ENCODE data around the gene ISG20.

DNA sequence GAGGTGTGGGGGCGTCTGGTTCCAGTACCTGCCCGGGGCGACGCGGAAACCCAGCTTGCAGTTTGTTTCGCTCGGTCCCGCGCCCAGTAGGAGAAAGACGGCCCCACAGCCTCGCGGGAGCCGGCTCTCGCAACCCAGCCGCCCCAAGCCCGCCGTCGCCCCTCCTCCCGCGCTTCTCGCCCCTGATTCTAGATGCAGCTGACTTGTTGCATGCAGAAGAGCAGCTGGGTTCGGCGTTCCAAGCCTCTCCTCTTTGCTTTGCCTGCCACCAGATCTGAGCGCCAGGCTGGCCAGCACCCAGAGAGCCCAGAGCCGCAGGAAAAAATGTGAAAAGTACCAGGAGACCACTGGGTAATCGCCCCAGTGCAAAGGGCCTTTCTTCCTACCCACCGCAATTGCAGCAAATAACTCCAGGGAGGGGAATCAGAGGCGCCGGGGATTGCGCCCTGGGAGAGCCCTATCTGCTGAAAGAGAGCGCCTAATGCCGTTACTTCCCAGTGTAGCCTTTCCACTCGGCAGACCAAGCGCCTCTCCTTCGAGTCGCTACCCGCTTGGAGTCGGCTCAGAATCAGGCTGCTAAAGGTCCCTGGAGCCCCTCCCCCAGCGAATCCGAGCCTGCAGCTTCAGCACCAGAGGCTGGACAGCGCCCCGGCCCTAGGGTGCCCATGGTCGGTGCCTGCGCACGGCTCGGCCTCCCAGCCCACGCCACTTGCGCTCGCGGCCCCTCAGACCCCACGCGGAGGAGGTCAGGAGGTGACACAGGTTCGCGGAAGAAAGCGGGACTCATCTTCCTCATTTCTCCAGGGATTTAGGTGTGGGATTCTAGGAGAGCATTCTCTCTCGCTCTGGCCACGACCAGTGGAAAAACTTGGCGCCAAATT is 33.4 kb upstream of the ISG20 start:
- TF ChIP-seq, protein P1, sequence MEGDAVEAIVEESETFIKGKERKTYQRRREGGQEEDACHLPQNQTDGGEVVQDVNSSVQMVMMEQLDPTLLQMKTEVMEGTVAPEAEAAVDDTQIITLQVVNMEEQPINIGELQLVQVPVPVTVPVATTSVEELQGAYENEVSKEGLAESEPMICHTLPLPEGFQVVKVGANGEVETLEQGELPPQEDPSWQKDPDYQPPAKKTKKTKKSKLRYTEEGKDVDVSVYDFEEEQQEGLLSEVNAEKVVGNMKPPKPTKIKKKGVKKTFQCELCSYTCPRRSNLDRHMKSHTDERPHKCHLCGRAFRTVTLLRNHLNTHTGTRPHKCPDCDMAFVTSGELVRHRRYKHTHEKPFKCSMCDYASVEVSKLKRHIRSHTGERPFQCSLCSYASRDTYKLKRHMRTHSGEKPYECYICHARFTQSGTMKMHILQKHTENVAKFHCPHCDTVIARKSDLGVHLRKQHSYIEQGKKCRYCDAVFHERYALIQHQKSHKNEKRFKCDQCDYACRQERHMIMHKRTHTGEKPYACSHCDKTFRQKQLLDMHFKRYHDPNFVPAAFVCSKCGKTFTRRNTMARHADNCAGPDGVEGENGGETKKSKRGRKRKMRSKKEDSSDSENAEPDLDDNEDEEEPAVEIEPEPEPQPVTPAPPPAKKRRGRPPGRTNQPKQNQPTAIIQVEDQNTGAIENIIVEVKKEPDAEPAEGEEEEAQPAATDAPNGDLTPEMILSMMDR (conservative IDR thresholded peaks at IDR 0.05; ENCODE audit: low read depth, low read length): no peak
- TF ChIP-seq EZH2 (IDR thresholded peaks at IDR 0.05; ENCODE audit: borderline replicate concordance, low read depth, low read length, poor library complexity, severe bottlenecking): peak; percentile 85
